ENCODE data around the gene ARHGEF19. TPM values are rescaled to one million over a fixed set of nuclear protein-coding genes. Genes with fewer than 3 reads are reported as not detected.

ARHGEF19 gene
- total RNA-seq, 2 experiments from 2014 or later, result 5.7 to 6.0 TPM

DNA sequence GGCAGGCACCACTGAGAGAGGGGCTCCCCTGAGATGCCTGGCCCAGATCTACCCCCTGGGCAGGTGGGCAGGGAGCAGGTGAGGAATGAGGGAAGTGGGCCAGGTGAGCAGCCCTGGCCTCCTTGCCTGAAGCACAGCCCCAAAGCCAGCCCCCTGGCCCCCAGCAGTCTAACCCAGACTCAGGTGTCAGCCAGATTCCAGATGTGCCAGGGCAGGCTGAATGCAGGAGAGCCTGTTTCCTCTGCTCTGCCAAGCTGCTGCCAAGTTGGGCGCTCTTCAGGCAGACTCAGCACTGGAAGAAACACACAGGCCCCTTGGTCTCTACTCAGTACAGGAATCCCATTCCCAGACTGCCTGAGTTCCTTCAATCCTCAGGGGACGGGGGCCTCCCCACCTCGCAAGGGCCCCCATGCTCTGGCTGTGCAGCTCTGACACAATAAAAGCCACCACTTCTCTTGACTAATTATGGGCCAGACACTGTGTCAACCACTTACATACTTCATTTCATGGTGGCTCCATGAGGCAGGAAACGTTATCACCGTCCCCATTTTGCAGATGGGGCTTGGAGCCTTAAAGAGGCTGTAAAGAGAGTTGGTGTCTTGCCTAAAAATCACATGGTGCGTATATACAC, 20.4 kb downstream of the ARHGEF19 start:
- ChIA-PET CTCF (interaction anchor here (1.0 kb wide), 1 partner anchor 14 kb away, joined by 3 read pairs; no protein-coding TSS in a partner anchor), POLR2A (no interaction called here)

DNA sequence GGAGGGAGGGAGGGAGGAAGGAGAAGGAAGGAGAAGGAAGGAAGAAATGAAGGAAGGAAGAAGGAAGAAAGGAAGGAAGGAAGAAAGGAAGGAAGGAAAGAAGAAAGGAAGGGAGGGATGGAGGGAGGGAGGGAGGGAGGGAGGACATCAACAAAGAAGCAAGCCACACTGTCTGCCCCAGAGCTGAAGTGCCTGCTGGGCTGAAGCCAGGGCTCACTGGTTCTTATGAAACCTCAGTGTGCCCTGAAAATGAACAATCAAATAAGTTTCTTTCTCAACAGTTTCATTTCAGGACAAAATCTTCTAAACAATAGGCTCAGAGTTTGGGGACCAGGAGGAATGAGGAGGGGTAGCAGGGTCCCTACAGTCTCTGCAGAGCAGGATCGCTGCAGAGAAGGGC, 21.1 kb downstream of the ARHGEF19 start:
- ChIA-PET CTCF (interaction anchor here (1.0 kb wide), 1 partner anchor 13 kb away, joined by 3 read pairs; no protein-coding TSS in a partner anchor), POLR2A (no interaction called here)

DNA sequence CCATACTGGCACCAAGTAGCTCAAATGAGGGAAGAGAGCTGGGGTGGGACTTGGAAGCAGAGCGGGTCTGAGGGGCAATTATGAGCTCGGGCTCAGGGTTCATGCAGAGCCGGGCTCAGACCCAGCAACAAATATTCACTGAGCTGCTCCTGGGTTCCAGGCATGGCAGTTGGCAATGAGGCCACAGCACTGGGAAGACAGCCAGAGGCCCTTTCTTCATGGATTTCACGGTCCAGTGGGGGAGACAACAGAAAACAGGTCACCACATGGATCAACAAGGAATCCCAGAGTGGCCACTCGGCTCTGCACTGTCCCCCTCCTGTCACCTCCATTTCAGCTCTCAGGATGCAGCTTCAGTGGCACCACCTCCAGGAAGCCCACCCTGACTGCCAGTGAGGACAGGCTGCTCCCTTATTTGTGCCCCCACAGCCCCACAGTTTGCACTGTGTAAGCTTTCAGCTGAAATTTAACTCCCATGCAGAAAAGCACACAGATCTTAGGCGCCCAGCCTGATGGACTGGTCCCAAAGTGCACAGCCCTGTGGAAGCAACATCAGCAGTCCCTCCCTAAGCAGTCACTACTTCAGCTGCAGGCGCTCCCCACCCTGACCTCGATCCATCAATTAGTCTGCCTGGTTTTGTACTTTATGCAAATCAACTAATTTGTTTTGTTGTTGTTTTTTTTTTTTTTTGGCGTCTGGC, 22.4 kb downstream of the ARHGEF19 start:
- POLR2A ChIA-PET, result no interaction called here
- CTCF ChIA-PET, result interaction anchor here (1.0 to 6.0 kb wide), 4 partner anchors 43 to 116 kb away, joined by 3 to 110 read pairs (median 7); partner anchors contain the start of gene FAM131C

DNA sequence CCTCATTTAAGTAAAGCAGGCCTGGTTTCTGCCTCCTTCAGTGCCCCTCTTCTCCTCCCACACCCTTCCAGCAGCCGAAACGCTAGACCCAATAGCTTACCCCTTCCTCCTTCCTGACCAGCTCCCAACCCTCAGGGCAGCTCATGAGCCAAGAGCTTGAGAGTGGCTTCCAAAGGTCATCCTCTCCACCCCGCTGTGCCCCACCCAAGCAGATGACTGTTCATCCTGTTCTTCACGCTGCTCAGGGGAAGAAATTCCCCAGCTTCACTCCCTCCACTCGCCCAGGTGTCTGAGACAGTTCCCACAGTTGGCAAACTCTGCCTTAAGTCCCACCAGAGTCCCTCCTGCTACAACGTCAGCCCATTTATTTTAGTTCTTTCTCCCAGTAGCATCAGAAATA, 23.4 kb downstream of the ARHGEF19 start:
- ChIA-PET CTCF (interaction anchor here (1.0 to 6.0 kb wide), 5 partner anchors 42 to 128 kb away, joined by 3 to 110 read pairs (median 4); no protein-coding TSS in a partner anchor), POLR2A (no interaction called here)

DNA sequence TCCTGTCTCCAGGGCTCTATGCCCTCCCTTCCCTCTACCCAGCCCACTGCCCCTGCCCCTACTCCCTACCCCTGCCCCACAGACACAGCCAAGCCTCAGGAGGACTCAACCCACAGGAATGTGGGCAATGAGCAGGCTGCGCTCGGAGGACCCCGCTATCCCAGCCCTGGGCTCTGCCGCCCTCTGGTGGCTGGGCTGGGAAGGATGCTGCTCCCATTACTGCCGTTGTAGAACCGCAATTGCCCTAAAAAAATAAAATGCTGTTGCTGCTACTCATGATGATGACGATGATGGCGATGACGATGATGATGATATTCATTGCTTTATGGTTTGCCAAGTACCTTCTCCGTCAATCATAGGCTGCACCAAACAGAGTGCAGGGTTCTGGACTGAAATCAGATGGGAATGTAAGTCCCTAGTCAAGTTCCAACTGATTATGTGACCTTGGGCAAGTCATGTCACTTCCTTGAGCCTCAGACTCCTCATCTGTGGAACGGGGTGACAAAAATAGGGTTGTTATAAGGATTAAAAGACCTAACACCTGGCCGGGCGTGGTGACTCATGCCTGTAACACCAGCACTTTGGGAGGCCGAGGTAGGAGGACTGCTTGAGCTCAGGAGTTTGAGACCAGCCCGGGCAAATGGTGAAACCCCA, 24.6 kb downstream of the ARHGEF19 start:
- POLR2A ChIA-PET, result no interaction called here
- CTCF ChIA-PET, result interaction anchor here (0.7 to 6.0 kb wide), 9 partner anchors 34 to 127 kb away, joined by 3 to 110 read pairs (median 4); partner anchors contain the start of gene CPLANE2

DNA sequence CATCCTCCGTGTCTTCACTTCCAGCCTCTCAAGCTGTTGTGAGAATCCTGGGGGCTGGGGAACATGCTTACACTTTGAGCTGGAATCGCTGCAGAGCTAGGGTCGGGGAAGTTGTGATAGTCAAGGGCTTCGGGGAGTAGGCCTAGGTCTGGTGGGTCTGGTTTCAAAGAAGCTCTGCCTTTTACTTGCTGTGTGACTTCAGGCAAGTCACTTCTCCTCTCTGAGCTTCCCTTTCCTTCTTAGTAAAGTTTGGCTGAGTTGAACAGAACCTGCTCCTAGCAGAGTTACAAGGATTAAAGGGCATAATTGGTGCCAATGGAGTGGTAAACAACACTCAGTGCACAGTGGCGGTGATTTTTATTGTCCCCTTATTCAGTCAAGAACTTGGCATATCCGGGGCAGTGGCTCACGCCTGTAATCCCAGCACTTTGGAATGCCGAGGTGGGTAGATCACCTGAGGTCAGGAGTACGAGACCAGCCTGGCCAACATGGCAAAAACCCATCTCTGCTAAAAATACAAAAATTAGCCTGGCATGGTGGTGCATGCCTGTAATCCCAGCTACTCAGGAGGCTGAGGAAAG, 25.7 kb downstream of the ARHGEF19 start:
- ChIA-PET CTCF (interaction anchor here (0.5 to 6.0 kb wide), 9 partner anchors 31 to 939 kb away, joined by 3 to 110 read pairs (median 4); partner anchors contain the start of genes CPLANE2, EPHA2 and FAM131C), POLR2A (interaction anchor here (0.5 kb wide), 1 partner anchor 32 kb away, joined by 9 read pairs; no protein-coding TSS in a partner anchor)

DNA sequence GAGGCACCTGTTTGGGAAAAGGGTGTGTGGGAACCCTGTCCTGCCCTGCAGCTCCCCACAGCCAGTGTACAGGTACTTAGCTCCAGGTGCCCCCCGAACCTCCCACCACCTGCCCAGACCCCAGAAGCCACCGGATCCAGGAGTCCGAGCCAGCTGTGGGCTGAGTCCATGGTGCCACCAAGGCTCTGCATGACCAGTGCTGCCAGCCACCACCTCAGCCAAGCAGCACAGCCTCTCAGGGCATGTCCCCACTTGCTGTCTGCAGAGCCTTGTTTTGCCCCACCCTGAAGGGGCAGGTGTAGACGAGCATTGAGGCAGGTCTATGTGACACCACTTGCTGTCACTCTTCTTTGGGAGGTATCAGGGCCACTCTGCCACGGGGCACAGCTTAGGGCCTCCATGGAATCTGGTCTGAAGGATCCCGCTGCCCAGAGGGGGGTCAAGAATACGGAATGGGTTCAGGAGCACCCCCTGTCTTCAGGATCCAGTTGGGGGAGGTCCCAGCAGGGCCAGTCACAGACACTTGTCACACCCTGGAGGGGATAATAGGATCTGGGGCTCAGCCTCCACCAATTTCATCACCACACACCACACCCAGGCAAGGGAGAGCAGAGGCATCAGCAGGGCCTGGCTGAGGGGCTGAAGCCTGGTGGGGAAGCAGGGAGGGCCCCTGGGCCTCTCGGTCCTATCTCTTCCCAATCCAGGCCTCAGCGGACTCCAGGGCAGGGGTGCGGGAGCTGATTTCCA, 27.7 kb downstream of the ARHGEF19 start:
- POLR2A ChIA-PET, result no interaction called here
- CTCF ChIA-PET, result interaction anchor here (1.1 to 6.0 kb wide), 3 partner anchors 16 to 106 kb away, joined by 3 to 110 read pairs (median 14); no protein-coding TSS in a partner anchor

DNA sequence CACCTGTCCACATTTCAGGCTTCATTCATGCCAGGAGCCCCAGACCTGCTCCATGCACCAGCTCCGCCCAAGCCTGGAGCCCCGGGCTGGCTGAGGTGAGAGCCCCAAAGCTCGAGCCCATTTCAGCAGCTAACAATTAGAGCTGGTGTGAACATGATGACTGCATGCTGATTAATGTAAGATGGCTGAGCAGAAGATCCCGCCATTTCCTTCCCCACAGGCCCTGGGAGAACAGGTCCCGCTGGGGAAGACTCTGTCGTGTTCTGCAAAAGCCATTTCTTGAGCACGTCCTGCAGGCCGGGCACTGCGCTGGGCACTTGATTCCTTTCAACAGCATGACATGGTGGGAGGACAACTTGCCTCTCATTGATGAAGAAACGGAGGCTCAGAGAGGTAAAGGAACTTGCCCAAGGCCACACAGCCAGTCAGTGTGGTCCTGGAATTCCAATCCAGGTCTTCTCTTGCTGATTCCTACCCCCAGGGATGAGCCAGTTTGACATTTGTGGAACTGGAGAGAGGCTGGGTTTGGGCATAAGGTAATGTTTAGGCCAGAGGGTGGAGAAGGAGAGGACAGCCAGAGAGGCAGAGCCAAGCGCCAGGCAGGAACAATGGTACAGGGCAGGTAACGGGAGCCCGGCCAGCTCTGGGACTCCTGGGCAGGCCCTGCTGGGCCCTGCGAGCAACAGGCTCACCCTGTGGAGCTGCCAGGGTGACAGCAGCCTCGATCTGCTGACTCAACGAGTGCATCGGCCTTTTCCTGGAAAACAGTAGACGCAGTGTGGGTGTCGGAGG, 28.5 kb downstream of the ARHGEF19 start:
- ChIA-PET POLR2A (no interaction called here), CTCF (interaction anchor here (1.1 to 3.2 kb wide), 3 partner anchors 17 to 105 kb away, joined by 3 to 14 read pairs (median 3); no protein-coding TSS in a partner anchor)

DNA sequence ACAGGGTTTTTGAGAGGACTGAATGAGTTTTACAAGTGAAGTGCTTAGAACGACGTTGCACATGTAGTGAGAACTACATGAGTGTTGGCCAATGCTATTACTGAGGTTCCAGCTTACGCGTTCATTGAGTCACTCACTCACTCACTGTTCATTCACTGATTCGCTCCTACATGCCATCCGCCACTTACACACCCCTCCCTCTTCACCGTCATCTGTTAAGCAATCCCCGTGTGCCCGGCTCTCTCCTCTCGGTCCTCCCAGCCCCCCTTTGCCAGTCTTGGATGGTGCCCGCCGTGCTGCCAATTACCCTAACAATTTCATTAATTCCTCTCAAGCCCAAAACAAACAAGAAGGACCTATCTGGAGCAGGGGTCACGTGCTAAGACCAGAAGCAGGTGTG, 29.3 kb downstream of the ARHGEF19 start:
- ChIA-PET CTCF (interaction anchor here (0.7 to 3.2 kb wide), 3 partner anchors 101 to 432 kb away, joined by 3 to 14 read pairs (median 5); no protein-coding TSS in a partner anchor), POLR2A (no interaction called here)

DNA sequence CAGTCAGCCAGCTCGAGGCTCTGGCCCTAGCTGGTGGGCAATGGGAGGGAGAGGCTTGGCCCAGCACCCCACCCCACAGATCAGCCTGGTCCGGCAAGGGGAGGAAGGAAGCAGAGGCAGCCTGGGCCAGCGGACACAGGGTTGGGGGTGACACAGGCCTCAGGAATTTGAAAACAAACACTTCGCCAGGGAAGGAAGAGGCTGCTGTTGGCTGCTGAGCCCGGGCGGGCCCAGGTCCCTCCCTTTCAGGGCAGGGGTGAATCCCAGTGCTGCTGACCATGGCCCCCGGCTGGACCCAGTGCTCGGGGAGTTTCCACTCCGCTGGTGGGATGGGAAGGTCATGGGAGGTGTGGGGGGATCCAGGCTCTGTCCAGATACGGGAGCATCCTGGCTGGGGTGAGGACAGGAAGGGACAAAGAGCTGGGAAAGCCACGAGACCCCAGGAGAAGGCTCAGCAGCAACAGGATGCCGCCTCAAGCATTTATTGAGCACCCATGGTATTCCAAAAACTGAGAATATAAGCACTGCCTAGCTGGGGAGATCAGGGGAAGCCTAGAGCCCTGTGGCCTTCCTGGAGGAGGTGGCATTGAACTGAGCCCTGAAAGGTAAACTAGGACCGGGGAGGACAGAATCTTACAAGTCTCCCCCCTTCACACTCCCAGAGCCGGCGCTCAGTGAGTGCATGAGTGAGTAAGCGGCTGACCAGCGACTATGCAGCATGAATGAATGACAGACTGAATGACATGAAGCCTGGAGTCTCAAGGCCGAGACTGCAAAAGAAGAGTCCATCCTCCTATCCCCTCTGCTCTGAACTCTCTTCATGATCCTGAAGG, 30.3 kb downstream of the ARHGEF19 start:
- CTCF ChIA-PET, result interaction anchor here (0.7 to 3.2 kb wide), 4 partner anchors 99 to 433 kb away, joined by 3 to 14 read pairs (median 5); no protein-coding TSS in a partner anchor
- POLR2A ChIA-PET, result no interaction called here

DNA sequence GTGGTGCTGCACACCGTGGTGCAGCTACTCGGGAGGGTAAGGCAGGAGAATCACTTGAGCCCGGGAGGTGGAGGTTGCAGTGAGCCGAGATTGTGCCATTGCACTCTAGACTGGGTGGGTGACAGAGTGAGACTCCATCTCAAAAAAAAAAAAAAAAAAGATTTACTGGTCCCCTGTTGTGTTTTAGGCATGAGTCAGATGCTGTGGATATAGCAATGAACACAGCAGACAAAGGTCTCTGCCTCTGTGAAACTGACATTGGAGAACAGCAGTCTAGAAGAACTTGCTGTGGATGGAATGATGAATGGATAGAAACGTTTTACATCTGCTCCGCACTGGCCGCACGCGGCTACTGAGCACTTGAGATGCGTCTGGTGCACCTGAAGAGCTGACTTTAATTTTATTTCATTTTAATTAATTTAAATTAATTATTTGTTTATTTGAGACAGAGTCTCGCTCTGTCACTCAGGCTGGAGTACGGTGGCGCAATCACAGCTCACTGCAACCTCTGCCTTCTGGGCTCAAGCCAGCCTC, 32.1 kb downstream of the ARHGEF19 start:
- ChIA-PET CTCF (interaction anchor here (1.4 kb wide), 1 partner anchor 97 kb away, joined by 5 read pairs; no protein-coding TSS in a partner anchor), POLR2A (no interaction called here)

DNA sequence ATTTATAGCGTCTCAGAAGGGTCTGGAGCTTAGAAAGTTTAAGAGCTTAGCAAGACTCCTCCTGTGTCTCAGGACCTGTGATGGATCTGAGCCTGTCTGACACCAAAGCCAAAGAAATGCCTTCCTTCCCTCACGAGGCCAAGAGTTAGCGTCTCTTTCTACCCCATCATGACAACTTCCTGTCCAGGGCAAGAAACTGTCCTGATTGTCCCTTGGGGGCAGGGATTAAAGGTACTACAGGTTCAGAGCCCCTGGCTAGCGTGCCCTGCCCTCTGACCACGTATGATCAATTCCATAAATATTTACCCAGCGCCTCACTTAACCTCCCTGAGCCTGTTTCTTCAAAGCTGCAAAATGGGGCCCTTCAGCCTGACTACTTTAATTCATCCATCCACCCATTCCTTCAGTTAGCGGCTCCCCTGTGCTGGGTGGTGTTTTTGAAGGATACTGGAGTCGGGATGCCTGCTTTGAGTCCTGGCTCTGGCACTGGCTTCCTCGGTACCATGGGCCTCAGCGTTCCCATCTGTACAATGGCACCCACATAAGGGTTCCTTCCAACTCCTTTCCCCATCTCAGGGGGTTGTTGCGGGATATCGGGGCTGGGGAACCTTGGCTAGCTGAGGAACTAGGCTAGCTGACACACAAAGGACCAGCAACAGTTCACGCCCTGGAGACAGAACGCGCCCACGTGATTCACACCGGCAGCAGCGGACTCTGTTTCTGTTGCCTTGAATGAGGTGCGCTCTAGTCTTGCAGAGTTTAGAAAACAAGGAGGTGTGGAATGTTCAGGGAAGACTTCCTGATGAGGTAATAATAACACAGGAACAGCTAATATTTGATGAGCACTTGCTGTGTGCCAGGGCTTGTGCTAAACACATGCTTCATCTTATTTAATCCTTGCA, 33.6 kb downstream of the ARHGEF19 start:
- CTCF ChIA-PET, result interaction anchor here (0.7 kb wide), 1 partner anchor 13 kb away, joined by 3 read pairs; no protein-coding TSS in a partner anchor
- POLR2A ChIA-PET, result no interaction called here

DNA sequence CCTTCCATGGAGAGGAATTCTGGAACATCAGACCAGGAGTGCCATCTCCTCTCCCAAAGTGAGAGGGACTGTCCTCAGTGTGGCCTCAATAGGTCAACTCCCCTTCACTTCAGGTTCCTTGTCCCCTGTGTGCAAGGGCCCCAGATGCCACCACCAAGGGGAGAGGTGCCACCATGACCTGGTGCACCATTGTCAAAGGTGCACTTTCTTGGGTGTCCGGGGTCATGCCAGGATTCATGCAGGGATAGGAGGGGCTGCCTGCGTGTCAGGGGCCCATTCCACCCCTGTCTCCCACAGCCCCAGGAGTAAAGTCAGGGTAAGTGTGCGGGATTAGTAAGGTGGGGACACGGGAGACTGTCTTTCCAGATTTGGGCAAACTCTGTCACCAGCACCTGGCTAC, 35.1 kb downstream of the ARHGEF19 start:
- POLR2A ChIA-PET, result no interaction called here
- CTCF ChIA-PET, result no interaction called here

DNA sequence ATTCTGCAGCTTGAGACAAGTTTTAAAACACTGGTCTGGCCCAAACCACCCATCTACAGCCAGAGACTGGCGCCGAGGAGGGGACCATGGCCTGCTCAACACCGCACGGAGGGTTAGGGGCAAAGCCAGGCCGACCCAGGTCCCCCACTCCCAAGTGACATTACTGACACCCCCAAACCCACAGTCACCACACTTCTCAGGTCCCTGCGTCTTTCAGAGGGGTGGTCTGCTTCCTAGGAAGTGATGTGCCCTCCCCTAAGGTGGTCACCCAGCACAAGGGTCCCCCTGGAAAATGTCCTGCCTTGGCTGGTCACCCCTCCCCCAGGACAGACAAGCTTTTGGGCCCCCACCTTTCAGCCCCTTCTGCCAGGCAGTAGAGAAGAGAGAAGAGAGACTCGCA, 35.8 kb downstream of the ARHGEF19 start:
- CTCF ChIA-PET, result no interaction called here
- POLR2A ChIA-PET, result no interaction called here

DNA sequence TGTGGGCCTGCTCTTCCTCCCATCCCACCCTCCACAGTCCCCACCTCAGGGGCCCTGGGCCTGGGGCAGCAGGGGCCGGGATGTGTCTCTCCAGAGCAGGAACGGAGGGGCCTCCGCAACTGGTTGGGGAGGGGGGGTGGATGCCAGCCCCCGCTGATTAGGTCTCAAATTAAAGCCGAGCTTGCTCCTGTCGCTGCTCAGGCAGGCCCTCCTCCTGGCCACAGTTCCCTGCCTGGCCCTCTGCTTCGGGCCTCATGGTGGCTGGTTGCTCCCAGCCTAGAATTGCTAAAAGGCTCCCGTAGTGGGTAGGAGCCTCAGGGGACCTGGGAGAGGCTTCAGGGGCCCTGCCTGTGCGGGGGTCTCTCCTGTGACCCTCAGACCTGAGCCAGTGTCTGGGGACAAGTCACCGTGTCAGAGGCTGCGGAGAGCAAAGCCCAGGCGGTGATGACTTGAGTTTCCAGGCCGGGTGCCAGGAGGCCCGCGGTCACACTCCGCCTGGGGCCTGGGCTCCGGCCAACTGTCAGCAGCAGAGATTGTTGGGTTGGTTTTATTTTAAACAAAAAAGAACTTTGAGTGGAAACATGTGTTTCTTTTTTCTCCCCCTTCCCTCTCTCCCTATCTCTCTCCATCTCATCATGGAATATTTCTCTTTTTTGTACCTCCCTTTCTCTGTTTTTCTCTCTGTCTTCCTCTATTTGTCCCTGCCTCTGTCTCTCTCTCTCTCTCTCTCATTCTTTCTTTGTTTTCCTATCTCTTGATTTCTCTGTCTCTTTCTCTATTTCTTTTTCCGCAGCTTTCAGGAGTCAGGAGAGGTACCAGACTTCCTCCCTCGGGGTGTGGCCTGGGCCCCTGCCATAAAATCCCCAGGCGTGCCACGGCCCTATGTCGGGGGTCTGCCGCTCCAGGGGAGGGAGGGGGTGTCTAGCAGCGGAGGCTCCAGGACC, 36.6 kb downstream of the ARHGEF19 start:
- POLR2A ChIA-PET, result no interaction called here

More for the DNA sequence above, 36.6 kb downstream of the ARHGEF19 start:
- CTCF ChIA-PET, result no interaction called here

All from activated CD8-positive, alpha-beta memory T cell treated with anti-CD3 and anti-CD28 coated beads for 36 hours (primary cell).